Activated T-cell treated with anti-CD3 and anti-CD28 coated beads for 1 hour (primary cell): Measurements from ENCODE around the gene SERPINB1.
"Not testable (repeated sequence)": the region's sequence is repeated elsewhere in the genome, so short reads cannot be mapped to it uniquely, and the experiment has no call there.

Source experiments
- DNase-seq: peaks from one replicate; pipeline ENCODE4 v3.0.0-alpha.2; 2020; ENCODE audit warnings: low read depth

SERPINB1 gene

DNA sequence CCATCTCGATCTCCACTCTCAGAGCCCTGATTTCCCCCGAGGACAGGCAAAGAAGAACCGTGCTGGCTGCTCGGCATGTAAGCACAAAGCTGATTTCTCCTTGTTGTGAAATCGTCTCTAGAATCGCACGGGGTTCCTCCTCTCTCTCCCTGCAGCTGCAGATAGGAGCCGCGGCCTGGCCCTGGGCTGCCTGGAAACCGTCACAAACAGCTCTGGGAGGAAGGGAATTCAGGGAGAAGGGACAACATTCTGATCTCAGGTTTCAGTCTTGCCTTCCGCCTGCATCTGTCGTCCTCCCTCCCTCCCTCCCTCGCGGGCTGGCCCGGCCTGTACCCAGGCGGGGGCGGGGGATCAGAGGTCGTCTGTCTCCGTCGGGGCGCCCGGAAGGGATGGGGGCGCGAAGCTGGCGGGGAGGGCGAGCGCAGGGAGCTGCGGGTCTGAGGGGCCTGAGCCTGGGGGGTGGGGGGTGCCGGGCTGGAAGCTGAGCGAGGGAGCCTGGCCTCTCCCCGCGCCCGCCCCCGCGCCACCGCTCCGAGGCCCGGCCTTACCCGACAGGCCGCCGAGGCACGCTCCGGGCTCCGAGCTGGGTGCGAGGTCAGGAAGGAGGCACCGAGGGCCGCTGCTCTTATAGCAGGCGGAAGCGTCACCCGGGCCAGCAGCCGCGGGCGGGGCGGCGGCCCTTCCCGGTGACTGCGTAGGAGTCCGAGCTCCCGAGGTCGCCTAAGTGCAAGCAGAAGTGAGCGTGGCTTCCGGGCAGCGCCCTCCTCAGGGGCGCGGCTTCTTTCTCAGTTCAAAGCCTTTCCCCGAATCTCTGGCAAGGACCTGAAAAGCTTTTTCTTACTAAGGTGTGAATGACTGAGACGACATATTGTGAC, at the start of gene SERPINB1:
SERPINB1 (minus strand) TSS at position 600 of the 875 bp plus-strand sequence. CDS start 1,277 bp downstream, outside the sequence.
- peak; percentile 56 for DNase-seq

DNA sequence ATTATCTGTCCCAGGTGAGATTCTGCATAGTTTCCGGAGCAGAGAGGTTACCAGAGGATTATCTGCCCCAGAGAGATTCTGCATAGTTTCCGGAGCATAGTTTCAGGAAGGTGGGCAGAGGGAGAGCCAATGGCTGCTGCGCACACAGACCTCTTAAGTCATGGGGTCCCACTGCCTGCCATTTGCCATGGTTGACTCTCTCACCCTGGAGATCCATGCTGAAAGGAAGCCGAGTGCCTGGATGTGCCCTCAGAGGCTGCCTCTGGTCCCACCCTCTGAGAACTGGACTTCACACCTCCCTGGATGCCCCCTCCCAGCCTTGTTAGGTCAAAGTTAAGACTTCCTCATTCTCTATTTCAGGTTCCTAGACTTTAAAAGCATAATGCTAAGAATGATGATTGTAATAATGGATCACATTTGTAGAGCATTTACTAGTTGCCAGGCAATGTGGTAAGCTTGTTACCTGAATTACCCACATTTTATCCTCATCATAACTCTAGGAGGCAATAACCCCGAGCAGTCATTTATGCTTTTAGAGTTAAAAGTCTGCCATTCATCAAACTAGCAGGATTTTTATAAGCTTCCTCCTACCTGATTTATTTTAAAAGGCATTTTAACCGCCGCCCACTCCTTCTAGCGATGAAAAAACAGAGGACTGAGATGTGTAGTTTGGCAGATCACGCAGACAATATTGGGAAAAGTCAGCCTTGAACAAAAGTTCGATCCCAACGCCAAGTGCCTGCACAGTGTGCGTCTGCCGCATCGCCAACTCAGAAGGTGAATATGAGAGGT, 49.5 kb upstream of the SERPINB1 start:
- DNase-seq, result no peak

- no peak for DNase-seq
These were observed 44.5 kb upstream of the SERPINB1 start for GRCh38 chr6:2885967-2886735.

GRCh38 chr6:2884804-2885203, 43.1 kb upstream of the SERPINB1 start:
- no peak for DNase-seq

DNA sequence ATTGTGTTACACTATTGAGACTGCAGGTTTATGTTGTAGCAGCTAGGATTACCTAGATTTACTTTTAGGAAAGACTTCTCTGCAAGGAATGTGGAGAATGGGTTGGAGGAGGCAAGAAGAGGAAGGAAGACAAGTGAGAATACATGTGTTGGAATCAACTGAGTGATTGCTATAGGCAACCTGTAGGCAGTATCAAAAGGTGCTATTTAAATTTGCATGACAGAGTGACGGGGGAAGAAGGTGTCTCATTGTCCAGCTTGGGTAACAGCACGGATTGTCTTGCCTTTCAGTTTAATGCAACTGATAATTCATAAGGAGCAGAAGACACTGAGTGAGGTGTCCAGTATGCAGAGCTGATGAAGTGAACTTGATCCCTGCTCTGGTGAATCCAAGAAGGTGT, 42.0 kb upstream of the SERPINB1 start:
- DNase-seq, result no peak

- DNase-seq, result no peak
These were observed 39.8 kb upstream of the SERPINB1 start for GRCh38 chr6:2881423-2881822.

- not testable (repeated sequence) for DNase-seq
These were observed 38.5 kb upstream of the SERPINB1 start for GRCh38 chr6:2880156-2880555.

- DNase-seq, result no peak
These were observed 36.3 kb upstream of the SERPINB1 start for GRCh38 chr6:2877960-2878359.

DNA sequence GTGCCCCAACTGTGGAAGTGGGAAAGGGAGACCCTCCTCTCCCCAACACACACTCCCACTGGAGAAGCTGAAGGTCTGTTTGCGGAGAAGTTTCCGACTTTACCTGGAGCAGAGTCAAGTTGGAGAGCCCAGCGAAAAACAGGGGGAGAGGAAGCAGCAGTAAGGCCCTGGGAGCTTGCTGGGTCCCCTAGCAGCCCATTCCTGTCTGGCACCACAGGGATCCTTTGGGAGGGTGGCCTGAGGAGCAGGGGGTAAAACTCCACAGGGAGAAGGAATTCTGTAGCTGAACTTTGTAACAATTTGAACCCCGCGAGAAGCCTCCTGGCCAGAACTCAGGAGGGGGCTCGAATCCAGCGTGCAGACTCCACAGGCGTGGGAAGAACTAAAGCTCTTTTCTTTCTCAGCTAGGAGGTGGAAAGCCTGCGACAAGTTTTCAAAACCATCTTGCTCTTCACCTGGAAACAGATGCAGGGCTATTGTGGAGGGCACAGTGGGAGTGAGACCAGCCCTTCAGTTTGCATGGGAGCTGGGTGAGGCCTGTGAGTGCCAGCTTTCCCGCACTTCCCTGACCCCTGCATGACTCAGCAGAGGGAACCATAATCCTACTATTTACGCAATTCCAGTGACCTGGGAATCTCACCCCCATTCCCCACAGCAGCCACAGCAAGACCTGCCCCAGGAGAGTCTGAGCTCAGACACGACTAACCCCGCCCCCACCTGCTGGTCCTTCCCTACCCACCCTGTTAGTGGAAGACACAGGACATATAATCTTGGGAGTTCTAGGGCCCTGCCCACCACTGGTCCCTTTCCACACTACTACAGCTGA, 35.6 kb upstream of the SERPINB1 start:
- no peak for DNase-seq

DNA sequence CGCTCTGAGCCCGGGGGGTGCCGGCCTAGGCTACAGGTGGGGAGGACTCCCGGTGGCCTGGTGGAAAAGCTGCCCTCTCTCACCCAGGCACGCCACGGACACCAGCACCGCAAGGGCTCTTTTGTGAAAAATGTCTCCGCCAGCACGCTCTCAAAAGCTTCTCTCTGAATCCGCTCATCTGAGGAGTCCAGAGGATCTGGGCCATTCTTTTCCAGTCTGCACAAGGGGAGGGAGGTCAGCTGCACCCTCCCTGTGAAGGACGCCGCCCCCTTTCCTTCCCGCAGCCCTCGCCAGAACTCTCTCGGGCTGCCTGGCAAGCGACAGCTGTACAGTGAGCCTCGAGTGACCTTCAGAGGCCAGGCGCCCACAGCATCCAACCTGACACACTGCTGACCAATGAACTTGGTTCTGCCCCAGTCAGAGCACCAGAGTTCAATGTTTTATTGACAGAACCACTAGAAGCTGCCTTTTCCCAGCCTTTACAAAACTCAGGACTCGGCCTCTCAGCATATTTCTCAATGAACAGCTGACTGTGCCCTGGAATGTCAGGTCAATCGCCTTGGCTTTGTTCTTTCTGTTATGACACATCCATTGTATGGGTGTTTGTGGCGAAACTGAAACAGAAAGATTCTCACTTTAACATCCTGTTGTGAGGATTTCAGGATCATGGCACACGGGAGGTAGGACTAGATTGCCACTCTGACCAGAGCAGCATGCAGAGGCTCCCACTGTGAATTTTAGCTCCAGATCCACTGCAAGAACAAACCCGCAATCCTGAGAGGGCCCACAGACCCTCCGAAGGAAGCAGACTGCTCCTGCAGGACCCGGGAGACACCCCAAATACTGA, 34.8 kb upstream of the SERPINB1 start:
- DNase-seq, result no peak

- DNase-seq, result peak; percentile 38
These were observed 33.9 kb upstream of the SERPINB1 start for GRCh38 chr6:2875359-2876191.

- no peak for DNase-seq
These were observed 32.0 kb upstream of the SERPINB1 start for GRCh38 chr6:2873643-2874042.

DNA sequence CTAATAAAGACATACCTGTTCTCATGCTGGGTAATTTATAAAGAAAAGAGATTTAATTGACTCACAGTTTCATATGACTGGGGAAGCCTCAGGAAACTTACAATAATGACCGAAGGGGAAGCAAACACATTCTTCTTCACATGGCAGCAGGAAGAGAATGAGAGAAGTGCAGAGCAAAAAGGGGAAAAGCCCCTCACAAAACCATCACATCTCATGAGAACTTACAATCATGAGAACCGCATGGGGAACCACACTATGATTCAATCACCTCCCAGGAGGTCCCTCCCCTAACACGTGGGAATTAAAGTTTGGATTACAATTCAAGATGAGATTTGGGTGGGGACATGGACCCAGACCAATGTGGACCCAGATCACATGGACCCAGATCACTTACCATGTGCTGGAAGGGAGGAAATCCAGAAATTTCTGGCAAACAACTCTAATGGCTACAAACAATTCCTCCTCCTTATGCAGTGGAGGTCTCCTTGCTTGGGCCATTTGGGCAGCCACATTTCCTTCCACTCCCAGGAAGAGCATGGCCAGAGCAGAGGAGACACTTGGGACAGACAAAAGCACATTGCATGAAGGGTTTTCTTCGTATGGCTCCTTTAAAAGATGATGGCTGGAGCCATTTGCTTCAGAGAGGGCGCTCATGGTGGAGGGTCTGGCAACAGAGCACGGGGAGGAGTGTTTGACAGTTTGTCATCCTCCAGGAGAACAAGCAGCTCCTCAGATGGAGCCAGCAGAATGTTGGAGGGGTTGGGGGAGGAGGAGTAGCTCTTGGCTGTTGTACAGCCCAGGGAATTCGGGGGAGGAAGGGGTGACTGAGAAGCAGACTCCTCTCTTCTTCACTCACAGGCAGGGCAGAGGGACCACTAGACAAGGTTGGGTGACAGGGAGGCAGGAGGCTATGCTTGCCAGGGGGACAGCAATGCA, 31.0 kb upstream of the SERPINB1 start:
- no peak for DNase-seq

- no peak for DNase-seq
These were observed 30.3 kb upstream of the SERPINB1 start for GRCh38 chr6:2871953-2872352.

DNA sequence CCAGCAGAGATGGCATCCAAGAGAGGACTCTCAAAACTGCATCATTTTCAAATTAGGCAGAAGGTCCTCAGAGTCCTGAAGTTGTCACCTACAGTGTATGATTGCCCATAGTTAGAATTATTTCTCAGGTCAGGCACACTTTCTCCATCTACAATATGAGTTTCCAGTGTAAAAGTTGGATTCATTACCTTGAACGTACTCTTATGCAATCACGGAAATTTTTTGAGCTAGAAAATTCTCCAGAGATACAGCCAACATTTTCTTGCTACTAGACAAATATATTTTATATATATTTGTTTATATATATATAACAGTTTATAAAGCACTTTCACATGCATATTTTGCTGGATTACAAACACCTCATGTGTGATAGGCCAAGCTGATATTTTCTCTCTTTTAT, 29.4 kb upstream of the SERPINB1 start:
- DNase-seq, result no peak

- no peak for DNase-seq
These were observed 28.5 kb upstream of the SERPINB1 start for GRCh38 chr6:2870046-2870636.

- DNase-seq, result no peak
These were observed 27.0 kb upstream of the SERPINB1 start for GRCh38 chr6:2868637-2869036.
